HG03175 (cell line): ENCODE data around the gene ICA1L.

ENCODE experiments used
- ATAC-seq: cut with Tn5 transposase; IDR thresholded peaks from one replicate; pipeline ENCODE4 v1.9.1; 2021; ENCODE audit warnings: mild to moderate bottlenecking, moderate library complexity; ENCODE audit not compliant: unreplicated experiment

Gene ICA1L

GRCh38 chr2:202786842-202787241 is 84.7 kb downstream of the ICA1L start:
- no peak for ATAC-seq

GRCh38 chr2:202782940-202783558 is 88.5 kb downstream of the ICA1L start:
- no peak for ATAC-seq

- peak; percentile 98 for ATAC-seq
Observed at GRCh38 chr2:202780514-202781021, 91.0 kb downstream of the ICA1L start.

GRCh38 chr2:202778217-202778616 is 93.3 kb downstream of the ICA1L start:
- ATAC-seq, result no peak

GRCh38 chr2:202774104-202774503 is 97.5 kb downstream of the ICA1L start:
- no peak for ATAC-seq

DNA sequence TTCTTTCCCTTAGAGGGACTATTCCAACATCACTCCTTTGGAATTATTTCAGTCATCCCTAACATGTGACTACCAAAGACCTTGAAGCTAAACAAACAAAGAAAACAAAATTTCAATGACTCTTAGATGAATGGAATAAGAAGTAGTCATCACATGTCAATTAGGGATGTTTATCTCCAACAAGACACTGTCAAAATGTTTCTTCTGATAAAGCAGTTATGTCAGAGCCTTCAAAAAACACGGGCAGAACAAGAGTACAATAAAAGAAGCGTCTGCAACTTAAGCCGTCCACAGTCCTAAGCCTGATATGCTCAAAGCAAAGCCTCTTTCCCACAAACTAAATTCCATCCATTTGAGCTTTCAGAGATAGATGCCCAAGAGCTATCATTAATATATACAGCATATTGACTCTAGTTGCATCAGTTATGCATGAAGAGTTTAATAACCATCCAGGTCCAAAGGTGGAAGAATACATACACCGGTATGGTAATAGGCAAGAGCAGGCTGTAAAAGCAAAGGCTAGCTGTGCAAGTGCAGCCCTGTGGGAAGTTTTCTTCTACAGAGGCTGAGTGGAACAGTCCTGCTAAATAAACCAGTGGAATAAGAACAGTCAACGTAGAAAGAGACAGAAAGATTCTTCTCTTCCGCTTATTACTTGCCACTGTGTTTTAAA is 98.1 kb downstream of the ICA1L start:
- ATAC-seq, result no peak

GRCh38 chr2:202771741-202772460 is 99.7 kb downstream of the ICA1L start:
- no peak for ATAC-seq

DNA sequence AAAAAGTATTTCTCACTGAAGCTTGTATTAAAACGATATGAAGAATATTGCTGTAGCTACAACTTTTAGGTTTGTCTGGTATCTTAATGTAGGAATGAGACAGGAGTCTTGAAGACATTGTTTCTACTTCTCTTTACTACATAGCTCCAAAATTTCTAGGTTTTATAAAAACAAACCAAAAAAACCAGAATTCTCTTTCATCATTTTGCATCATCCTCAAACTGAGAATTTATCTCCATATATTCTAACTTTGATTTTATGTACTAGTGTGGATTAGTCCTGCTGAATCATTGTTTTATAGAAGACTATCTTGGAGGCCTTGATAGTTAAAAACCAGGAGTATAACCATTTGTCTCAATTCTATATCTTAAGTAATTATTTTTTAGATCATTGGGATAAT is 100.2 kb downstream of the ICA1L start:
- no peak for ATAC-seq

DNA sequence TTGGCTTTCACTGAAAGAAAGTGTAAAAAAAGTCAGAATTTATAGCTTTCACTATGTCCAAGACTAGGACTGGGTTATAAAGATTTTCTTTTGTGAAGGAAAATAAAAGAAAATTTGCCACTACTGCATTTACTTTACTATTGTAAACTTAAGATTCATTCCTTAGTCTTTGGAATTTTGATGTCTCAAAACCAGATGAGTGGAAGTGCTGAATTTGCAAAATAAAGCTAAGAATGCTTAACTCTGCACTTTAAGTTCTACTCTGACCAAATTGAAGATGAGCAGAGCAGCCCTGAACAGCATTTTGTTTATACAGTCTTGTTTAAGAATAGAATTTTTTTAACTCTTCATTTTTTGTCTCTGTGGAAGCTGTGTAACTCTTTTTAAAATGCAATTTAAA is 102.4 kb downstream of the ICA1L start:
- no peak for ATAC-seq

DNA sequence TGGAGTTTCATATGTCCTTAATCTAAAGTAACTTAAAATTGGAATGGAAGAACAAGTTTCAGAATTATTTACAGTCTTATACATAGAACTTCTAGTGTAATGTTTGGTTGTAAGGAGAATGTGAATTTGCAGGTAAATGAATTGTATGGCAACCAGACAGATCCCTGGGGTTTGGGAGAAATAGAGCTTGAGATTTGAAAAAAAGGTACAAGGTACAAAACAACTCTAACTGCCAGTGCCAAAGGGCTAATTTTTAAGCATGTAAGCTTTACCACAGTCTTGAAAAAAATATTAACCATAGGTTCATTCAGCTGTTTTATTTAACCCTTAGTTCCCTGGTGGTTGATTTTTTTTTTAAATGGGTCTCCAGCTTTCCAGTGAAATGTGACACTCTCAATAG is 103.3 kb downstream of the ICA1L start:
- no peak for ATAC-seq

DNA sequence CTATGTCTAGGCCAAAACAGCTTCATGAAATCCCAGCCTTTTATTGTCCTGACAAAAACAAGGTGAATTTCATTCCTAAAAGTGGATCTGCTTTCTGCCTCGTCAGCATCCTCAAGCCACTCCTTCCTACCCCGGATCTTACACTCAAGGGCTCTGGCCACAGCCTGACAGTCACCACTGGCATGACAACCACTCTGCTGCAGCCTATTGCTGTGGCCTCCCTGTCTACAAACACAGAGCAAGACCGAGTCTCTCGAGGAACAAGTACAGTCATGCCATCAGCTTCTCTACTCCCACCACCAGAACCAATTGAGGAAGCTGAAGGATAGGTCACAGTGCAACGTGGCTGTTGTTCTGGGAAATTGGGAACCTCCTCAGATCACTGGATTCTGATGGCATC is 106.1 kb downstream of the ICA1L start:
- ATAC-seq, result no peak

DNA sequence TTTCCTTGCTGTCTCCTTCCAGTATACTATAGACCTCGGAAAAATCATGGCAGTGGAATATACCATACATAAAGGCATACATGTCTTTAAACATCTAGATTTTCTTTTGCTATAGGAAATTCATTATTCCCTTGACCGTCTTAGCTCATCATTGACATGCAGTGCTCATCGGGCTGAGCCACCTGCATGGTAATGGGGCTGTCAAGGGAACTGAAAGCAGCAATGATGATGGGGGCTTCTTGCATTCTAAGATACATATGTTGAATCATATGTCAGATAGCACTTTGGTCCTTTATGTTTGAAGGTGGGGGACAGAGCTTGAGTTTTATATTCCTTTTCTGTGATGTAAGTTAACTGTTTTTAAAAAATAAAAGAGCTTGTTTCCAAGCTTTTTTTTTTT is 106.6 kb downstream of the ICA1L start:
- ATAC-seq, result no peak

GRCh38 chr2:202763916-202764315 is 107.7 kb downstream of the ICA1L start:
- no peak for ATAC-seq

- no peak for ATAC-seq
Observed at GRCh38 chr2:202762556-202762955, 109.0 kb downstream of the ICA1L start.

DNA sequence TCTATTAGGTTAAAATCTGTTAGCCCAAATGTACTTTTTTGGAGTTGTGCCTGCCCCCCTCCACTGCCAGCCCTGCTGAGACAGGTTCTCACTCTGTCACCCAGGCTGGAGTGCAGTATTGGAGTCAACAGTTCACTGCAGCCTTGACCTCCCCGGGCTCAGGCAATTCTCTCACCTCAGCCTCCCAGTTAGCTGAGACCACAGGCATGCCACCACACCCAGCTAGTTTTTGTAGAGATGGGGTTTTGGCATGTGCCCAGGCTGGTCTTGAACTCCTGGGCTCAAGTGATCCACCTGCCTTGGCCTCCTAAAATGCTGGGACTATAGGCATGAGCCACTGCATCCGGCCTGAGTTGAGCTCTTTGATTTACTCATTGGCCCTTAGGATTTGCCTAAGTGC is 110.7 kb downstream of the ICA1L start:
- ATAC-seq, result no peak

- no peak for ATAC-seq
Observed at GRCh38 chr2:202758604-202759003, 113.0 kb downstream of the ICA1L start.

GRCh38 chr2:202758128-202758527 is 113.4 kb downstream of the ICA1L start:
- no peak for ATAC-seq

GRCh38 chr2:202757339-202757738 is 114.2 kb downstream of the ICA1L start:
- ATAC-seq, result no peak

DNA sequence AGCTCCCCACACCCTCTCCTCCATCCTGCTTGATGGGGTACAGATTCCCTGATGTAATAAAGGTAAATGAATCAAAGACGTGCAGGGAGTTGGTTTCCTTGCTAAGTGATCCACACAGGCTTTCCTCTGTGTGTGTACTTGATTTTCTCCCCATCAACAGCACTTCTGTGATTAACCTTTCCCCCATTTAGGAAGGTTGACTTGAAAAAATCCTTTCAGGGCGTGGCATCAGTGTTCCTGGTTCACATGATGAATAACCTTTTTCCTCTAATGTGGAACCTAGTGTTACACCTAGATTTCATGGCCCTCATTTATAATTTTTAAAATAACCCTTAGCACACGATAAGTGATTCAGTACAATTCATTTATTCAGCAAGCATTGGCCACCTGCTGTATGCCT is 115.0 kb downstream of the ICA1L start:
- no peak for ATAC-seq

- ATAC-seq, result no peak
Observed at GRCh38 chr2:202754936-202755335, 116.6 kb downstream of the ICA1L start.

DNA sequence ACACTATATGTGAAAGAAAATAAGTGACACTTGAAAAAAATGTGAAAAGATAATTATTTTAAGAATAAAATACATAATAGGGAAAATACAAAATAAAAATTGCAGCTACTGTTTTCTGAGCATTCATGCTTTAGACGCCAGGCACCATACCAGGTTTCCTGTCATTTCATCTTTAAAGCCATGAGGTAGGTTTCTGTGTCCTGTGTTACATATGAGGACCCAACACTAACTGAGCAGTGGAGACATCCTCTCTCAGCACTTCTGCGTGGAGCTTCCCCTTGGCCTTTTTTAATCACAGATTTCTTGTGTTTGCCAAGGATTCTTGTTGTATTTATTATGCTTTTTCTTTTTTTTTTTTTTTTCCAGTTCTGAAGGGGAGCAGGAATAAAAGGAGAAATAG is 119.5 kb downstream of the ICA1L start:
- ATAC-seq, result no peak
